Sciatic nerve (tissue), 2 donors: ENCODE data around the gene SLAIN2. TPM values are rescaled to one million over a fixed set of nuclear protein-coding genes. Genes with fewer than 3 reads are reported as not detected.

ENCODE experiments used
- ATAC-seq: fragments of 200-7000 bp; cut with Tn5 transposase; one replicate; pipeline ENCODE4 v1.9.1; 2020; ENCODE audit warnings: mild to moderate bottlenecking, moderate library complexity
- DNase-seq: peaks from one replicate; pipeline ENCODE4 v3.0.0-alpha.2; 2020; ENCODE audit warnings: low spot score
- intact Hi-C: fragments of 100-400 bp; cut with DNase I; formaldehyde crosslinking; loops from one replicate; pipeline ENCODE4 v1.14.2; 2022
- total RNA-seq: library from RNA; stranded (reverse); fragmentation: NEBNext Ultra II Directional; extraction: Animal tissue kit (Norgen Biotek cat#: 25700); gene quantifications from one replicate; pipeline ENCODE4 v1.2.1, GENCODE V29; 2021
- donor health status: DM: no; HTN: no; CAD: no.
- donor health status: DM: no; HTN: no; CAD: no.

The SLAIN2 gene
- total RNA-seq, 1 donor from 2014 or later, result 103 TPM

DNA sequence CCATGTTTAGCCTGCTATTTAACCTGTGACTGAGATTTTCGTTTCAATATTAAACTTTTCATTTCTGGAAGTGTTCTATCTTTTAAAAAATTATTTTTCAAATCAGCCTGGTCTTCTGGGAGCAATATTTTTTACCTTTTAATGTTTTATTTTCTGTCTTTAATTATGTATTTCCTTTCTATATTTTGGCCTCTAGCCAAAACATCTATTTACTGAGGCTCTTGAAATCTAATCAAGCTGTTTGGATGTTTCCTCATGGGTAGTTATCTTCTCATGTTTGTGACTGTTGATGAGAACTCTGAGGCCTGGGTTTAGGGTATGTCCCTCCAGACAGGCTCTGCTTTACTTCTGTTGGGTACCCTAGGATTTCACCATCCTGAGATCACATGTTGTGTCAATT, 131.5 kb downstream of the SLAIN2 start:
- intact Hi-C loops, result no loop called here
- ATAC-seq (no peak), DNase-seq (no peak)

GRCh38 chr4:48475770-48476169, 134.4 kb downstream of the SLAIN2 start:
- intact Hi-C loops, result no loop called here
- ATAC-seq, result no peak

More at GRCh38 chr4:48475770-48476169, 134.4 kb downstream of the SLAIN2 start:
- DNase-seq, result no peak

Other genes starting within 250 kb of the SLAIN2 start
- 3.9 TPM for gene TXK, start 207.3 kb upstream of the SLAIN2 start, total RNA-seq
- 5.3 TPM for gene TEC, start 71.7 kb upstream of the SLAIN2 start, total RNA-seq
- gene SLC10A4, start 141.8 kb downstream of the SLAIN2 start, total RNA-seq, result not detected
- gene ZAR1, start 148.7 kb downstream of the SLAIN2 start, total RNA-seq, result not detected